ENCODE results near the gene CTNNAL1.
"Not testable (repeated sequence)": the region's sequence is repeated elsewhere in the genome, so short reads cannot be mapped to it uniquely, and the experiment has no call there.

Gene CTNNAL1

DNA sequence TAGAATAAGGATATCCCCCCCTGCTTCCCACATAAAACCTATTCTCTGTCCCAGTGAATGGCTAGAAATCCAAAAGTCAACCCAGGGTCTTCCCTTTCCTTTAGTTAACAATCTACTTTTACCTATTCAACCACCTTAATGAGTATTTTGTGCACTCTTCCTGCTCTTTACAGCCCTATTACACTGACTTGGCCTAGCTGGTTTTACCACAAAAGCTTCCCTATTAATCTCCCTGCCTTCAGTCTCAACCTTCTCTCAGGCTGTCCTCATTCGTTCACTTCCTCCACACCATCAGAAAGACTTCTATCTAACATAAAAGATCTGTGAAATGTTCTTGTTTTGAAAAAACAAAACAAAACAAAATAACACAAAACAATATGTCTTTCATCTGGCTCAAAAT is 16.2 kb downstream of the CTNNAL1 start:
- no peaks in the 10 kb centered on the region for H3K27me3 ChIP-seq
- H3K4me1 ChIP-seq: peaks cover 28% of the 10 kb centered on the region
- no peak overlapping the region for H3K4me3 ChIP-seq
- no peak for TF ChIP-seq Cebpa-rat (IDR thresholded peaks at IDR 0.05)
- no peak overlapping the region for H3K4me2 ChIP-seq
- peaks cover 12% of the 10 kb centered on the region for H3K9me3 ChIP-seq
- no peak overlapping the region for H3K27ac ChIP-seq
- no peaks in the 10 kb centered on the region for H4K20me1 ChIP-seq
- peaks cover 49% of the 10 kb centered on the region for H3K36me3 ChIP-seq
- H3K9ac ChIP-seq: no peak overlapping the region

DNA sequence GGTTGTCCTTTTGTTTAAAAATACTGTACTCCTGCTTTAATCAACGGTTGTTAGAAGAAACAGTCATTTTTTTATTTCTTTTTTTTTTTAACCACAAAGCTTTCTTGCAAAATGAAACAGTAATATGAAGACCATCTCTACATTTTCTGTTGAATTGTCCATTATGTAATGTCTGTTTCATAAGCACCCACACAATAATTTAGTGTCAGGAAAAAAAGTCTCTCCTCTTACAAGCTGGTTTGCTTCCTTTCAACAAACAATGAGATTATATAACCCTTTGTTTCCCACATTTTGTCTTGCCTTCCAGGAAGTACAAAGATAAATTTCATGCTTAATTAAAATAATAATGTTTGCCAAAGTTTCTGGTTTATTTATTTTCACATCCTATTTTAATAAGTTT is 16.7 kb downstream of the CTNNAL1 start:
- TF ChIP-seq Cebpa-rat (IDR thresholded peaks at IDR 0.05): no peak
- no peak overlapping the region for H3K4me3 ChIP-seq
- peaks cover 47% of the 10 kb centered on the region for H3K36me3 ChIP-seq
- no peak overlapping the region for H3K9ac ChIP-seq
- H3K27me3 ChIP-seq: no peaks in the 10 kb centered on the region
- H3K4me2 ChIP-seq: no peak overlapping the region
- no peaks in the 10 kb centered on the region for H4K20me1 ChIP-seq
- H3K27ac ChIP-seq: no peak overlapping the region
- peaks cover 8% of the 10 kb centered on the region for H3K9me3 ChIP-seq
- peaks cover 28% of the 10 kb centered on the region for H3K4me1 ChIP-seq

GRCh38 chr9:108994695-108995094 is 18.6 kb downstream of the CTNNAL1 start:
- Histone ChIP-seq H3K27ac (no peak overlapping the region), H3K9me3 (peaks cover 4% of the 10 kb centered on the region; the same call in 1 of the 2 replicates), H3K27me3 (no peaks in the 10 kb centered on the region), H3K9ac (no peak overlapping the region), H3K4me3 (no peak overlapping the region), H4K20me1 (no peaks in the 10 kb centered on the region), H3K4me2 (peak overlapping the region; percentile 11; the same call in 1 of the 2 replicates), H3K4me1 (peaks cover 28% of the 10 kb centered on the region), H3K36me3 (peaks cover 66% of the 10 kb centered on the region)
- TF ChIP-seq Cebpa-rat (IDR thresholded peaks at IDR 0.05): no peak

GRCh38 chr9:108991479-108991878 is 21.8 kb downstream of the CTNNAL1 start:
- Histone ChIP-seq H3K27me3 (no peaks in the 10 kb centered on the region), H3K27ac (no peak overlapping the region), H3K36me3 (peaks cover 64% of the 10 kb centered on the region), H3K4me2 (no peak overlapping the region), H3K4me1 (peaks cover 28% of the 10 kb centered on the region), H3K4me3 (no peak overlapping the region), H3K9ac (no peak overlapping the region), H4K20me1 (no peaks in the 10 kb centered on the region), H3K9me3 (peaks cover 16% of the 10 kb centered on the region)
- no peak for TF ChIP-seq Cebpa-rat (IDR thresholded peaks at IDR 0.05)

GRCh38 chr9:108983885-108984284 is 29.4 kb downstream of the CTNNAL1 start:
- H3K4me2 ChIP-seq: no peak overlapping the region
- H3K9me3 ChIP-seq: peaks cover 10% of the 10 kb centered on the region
- H3K4me3 ChIP-seq: no peak overlapping the region
- H3K36me3 ChIP-seq: peaks cover 61% of the 10 kb centered on the region
- no peak overlapping the region for H3K27ac ChIP-seq
- no peak for TF ChIP-seq Cebpa-rat (IDR thresholded peaks at IDR 0.05)
- no peaks in the 10 kb centered on the region for H4K20me1 ChIP-seq
- no peaks in the 10 kb centered on the region for H3K27me3 ChIP-seq
- H3K9ac ChIP-seq: no peak overlapping the region
- H3K4me1 ChIP-seq: no peaks in the 10 kb centered on the region

DNA sequence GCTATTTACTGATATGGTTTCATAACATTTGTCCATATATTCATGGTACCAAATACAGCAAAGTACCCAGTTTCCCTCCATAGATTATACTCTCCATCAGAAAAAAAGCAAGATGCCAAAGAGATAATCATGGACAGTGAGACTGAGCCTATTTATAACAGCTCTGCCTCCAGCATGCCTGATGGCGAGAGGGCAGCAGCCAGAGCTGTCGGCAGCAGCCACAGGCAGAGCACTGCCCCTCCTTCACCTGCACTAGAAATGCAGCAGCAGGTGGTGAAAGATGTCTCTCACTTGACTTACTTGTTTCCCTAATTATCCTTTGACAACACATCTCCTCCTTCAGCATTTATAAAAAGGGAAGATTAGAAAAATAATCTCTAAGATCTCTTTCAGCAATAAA is 32.4 kb downstream of the CTNNAL1 start:
- Histone ChIP-seq H4K20me1 (no peaks in the 10 kb centered on the region), H3K9ac (no peak overlapping the region), H3K27me3 (no peaks in the 10 kb centered on the region), H3K4me1 (no peaks in the 10 kb centered on the region), H3K27ac (no peak overlapping the region), H3K4me2 (no peak overlapping the region), H3K9me3 (no peaks in the 10 kb centered on the region), H3K4me3 (no peak overlapping the region), H3K36me3 (peaks cover 70% of the 10 kb centered on the region)
- TF ChIP-seq Cebpa-rat (IDR thresholded peaks at IDR 0.05): no peak

- Histone ChIP-seq H3K9me3 (no peaks in the 10 kb centered on the region), H3K36me3 (peaks cover 77% of the 10 kb centered on the region), H3K27ac (no peak overlapping the region), H3K4me1 (no peaks in the 10 kb centered on the region), H3K9ac (no peak overlapping the region), H3K27me3 (no peaks in the 10 kb centered on the region), H3K4me3 (no peak overlapping the region), H3K4me2 (no peak overlapping the region), H4K20me1 (no peaks in the 10 kb centered on the region)
- TF ChIP-seq Cebpa-rat (IDR thresholded peaks at IDR 0.05): no peak
Measured at GRCh38 chr9:108978205-108978604, 35.1 kb downstream of the CTNNAL1 start.

GRCh38 chr9:108973895-108974294 is 39.4 kb downstream of the CTNNAL1 start:
- TF ChIP-seq Cebpa-rat (IDR thresholded peaks at IDR 0.05): no peak
- no peak overlapping the region for H3K4me2 ChIP-seq
- peaks cover 13% of the 10 kb centered on the region for H3K9me3 ChIP-seq
- peaks cover 74% of the 10 kb centered on the region for H3K36me3 ChIP-seq
- no peak overlapping the region for H3K4me3 ChIP-seq
- H3K4me1 ChIP-seq: no peaks in the 10 kb centered on the region
- H3K27me3 ChIP-seq: no peaks in the 10 kb centered on the region
- no peak overlapping the region for H3K27ac ChIP-seq
- H3K9ac ChIP-seq: no peak overlapping the region
- no peaks in the 10 kb centered on the region for H4K20me1 ChIP-seq

DNA sequence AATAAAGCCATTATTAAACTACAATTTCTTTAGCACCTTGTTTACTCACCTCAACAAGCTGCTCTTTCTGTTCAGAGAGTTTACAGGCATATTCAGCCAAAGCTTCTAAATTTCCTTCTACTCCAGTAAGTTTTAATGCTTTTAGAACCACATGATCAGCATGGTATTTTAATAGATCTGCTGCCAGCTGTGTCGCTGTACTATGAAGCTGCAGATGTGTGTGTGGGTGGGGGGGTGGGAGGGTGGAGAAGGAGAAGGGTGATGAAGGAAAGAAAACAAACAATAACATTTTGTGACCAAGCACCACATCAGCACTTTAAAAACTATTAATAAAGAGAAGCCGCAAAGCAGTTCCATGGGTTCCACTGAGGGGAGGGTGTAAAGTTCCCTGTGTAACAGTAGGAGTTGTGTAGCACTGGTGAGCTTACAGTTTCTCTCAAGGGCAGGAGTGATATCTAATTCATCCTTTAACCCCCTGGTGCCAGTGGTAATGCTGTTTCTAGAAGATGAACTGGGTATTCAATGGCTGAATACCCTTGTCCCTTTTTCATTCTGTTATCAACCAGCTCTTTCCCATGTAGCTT is 40.6 kb downstream of the CTNNAL1 start:
- Histone ChIP-seq H3K9ac (no peak overlapping the region), H3K4me1 (no peaks in the 10 kb centered on the region), H3K27me3 (no peaks in the 10 kb centered on the region), H3K4me3 (no peak overlapping the region), H3K4me2 (no peak overlapping the region), H3K9me3 (peaks cover 13% of the 10 kb centered on the region), H4K20me1 (no peaks in the 10 kb centered on the region), H3K27ac (no peak overlapping the region), H3K36me3 (peaks cover 74% of the 10 kb centered on the region)
- TF ChIP-seq Cebpa-rat (IDR thresholded peaks at IDR 0.05): no peak

DNA sequence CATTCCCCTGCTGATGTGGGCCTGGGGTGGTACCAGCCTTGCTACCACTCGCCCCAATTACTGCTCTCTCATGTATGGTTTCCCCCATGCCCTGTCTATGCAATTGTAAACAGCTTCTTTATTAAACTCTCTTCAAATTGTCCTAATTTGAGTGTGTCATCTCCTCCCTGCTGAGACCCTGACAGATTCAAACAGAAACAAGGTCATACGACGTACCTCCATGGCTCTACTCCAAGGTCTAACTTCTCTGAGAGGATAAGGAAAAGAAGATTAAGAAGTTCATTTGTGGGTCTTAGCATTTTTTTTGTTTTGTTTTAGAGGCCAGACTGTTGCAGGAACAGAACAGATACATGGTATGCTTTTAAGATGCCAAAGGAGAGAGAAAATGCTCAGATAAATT is 41.1 kb downstream of the CTNNAL1 start:
- no peak for TF ChIP-seq Cebpa-rat (IDR thresholded peaks at IDR 0.05)
- Histone ChIP-seq H3K9me3 (peaks cover 13% of the 10 kb centered on the region), H3K4me3 (no peak overlapping the region), H4K20me1 (no peaks in the 10 kb centered on the region), H3K27me3 (no peaks in the 10 kb centered on the region), H3K4me2 (no peak overlapping the region), H3K9ac (no peak overlapping the region), H3K4me1 (no peaks in the 10 kb centered on the region), H3K36me3 (peaks cover 75% of the 10 kb centered on the region), H3K27ac (no peak overlapping the region)

- H3K27ac ChIP-seq, H3K9ac ChIP-seq, H3K27me3 ChIP-seq, H3K4me2 ChIP-seq, H3K4me3 ChIP-seq, H3K4me1 ChIP-seq, H4K20me1 ChIP-seq: not testable (repeated sequence)
- Histone ChIP-seq H3K36me3 (peaks cover 79% of the 10 kb centered on the region), H3K9me3 (peaks cover 13% of the 10 kb centered on the region)
Measured at GRCh38 chr9:108971392-108971791, 41.9 kb downstream of the CTNNAL1 start.

All from BLaER1 (cell line).